ENCODE measurements around the gene FN3KRP.

FN3KRP gene

DNA sequence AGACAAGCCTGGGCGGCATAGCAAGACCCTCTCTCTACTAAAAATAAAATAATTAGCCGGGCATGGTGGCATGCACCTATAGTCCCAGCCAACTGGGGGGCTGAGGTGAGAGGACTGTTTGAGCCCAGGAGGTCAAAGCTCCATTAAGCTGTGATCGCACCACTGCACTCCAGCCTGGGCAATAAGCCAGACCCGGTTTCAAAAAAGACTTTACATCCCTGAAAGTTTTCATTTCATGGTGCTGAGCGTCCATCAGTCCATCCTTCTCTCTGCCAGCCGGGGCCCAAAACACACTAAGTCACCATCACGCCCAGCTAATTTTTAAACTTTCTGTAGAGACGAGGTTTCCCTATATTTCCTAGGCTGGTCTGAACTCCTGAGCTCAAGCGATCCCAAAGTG, 28.6 kb upstream of the FN3KRP start:
- no peak for DNase-seq

DNA sequence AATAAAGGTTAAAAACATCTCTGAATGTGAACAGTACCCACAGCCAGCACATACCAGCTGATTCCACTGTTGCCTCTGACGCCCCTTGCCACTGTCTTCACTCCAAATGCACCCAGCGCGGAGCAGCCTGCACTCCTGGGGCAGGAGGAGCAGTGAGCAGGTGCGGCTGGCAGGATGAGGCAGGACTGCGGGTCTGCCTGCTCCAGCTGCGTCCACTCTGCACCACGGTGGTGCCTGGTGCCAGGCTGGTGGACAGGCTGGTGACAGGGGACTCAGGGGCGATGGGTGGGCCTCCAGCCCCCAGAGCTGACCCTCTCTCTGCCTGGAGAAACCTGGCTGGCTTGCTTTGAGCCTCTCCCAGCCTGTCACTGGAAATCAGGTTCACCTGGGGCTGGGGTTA, 27.4 kb upstream of the FN3KRP start:
- no peak for DNase-seq

DNA sequence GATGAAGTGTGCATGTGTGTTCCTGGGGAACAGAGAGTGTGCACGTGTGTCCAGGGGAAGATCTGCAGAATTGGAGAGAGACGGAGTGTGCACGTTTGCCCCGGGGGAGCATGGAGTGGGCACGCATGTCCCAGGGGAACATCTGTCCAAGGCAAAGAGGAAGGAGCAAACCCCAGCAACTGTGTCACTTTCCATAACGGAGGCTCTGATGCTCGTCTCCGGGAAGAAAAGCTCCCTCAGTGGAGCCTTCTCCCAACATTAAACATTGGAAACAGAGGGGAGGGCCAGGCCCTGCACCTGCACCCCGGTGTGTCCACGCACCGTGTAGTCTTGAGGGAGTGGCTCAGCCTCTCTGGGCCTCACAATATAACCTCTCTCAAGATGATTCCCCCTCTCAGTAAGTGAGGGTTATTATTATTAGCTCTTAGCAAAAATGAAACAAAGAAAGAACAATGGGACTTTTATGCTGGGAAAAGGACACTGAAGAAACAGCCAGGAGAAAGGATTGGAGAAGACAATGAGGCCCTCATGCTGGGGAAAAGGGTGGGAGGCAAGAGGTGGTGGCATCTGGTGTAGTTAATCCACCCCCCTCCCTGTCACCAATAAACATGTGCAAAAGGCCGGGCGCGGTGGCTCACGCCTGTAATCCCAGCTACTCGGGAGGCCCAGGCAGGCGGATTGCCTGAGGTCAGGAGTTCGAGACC, 25.6 kb upstream of the FN3KRP start:
- DNase-seq: no peak

DNA sequence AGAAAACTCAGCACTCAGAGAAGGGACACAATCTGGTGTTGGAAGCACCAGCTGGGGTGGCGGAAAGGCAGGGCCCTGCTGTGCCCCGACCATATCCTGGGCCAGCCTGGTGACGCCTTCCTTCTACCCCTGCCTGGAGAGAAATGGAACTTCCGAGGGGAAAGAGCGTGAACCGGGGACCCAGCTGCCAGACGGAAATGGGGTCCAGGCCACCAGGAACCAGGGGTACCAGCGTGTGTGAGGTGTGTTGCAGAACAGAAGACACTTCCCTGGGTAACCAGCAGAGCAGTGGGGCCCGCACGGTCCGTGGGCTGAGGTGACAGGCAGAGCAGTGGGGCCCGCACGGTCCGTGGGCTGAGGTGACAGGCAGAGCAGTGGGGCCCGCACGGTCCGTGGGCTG, 24.8 kb upstream of the FN3KRP start:
- no peak for DNase-seq

DNA sequence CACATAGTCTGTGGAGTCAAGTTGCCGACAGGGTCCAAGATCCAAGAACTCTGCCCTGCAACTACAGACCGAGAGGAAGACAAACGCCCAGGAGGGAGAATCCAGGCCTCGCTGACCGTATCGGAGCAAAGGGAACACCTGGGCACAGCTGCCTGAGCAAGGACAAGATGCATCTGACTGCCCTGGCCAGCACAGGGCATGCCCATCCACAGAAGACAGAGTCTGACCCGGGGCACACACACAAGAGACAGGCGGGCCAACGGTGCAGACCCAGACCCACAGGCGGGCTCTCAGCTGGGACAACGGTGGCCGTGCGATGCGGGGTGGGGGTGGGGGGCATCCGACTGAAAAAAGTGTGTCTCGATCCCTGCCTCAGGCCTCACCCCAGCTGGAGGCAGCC, 24.2 kb upstream of the FN3KRP start:
- DNase-seq: no peak

DNA sequence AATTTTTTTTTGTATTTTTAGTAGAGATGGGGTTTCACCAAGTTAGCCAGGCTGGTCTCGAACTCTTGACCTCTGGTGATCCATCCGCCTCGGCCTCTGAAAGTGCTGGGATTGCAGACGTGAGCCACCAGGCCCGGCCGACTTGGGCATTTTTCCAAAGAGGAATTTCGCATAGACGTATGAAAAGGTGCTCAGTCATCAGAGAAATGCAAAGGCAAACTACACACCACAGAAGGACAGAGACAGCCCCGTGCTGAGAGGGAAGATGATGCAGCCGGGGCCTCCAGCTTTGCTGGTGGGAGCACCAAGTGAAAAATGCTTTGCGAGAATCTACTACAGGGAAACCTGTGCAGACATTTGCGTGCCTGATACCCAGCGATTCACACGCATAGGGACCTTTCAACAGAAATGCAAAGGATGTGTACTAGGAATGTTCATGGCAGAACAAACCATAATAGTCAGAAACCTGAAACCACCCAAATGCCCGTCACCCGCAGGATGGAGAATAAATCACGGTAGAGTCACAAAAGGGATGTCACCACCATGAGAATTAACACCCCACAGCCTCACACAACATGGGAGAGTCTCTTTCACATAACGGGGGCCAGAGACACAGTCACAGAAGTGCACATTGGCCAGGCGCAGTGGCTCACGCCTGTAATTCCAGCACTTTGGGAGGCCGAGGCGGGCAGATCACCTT, 23.2 kb upstream of the FN3KRP start:
- DNase-seq: no peak

DNA sequence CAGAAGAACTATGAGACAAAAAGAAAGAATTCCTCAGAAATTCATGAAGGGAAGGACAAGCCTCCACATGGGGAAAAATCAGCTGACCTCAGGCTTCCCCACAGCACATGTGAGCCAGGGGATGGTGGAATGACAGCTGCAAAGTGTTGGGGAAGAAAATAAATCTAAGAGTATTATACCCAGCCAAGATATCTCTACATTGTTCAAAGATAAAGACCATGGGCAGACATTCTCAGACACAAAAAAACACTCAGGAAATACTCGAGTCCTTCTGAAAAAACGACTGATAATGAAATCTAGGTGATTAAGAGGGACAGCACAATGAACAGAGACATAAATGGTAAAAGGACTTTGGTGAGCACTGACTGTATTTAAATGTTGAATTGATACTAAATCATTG, 21.9 kb upstream of the FN3KRP start:
- no peak for DNase-seq

DNA sequence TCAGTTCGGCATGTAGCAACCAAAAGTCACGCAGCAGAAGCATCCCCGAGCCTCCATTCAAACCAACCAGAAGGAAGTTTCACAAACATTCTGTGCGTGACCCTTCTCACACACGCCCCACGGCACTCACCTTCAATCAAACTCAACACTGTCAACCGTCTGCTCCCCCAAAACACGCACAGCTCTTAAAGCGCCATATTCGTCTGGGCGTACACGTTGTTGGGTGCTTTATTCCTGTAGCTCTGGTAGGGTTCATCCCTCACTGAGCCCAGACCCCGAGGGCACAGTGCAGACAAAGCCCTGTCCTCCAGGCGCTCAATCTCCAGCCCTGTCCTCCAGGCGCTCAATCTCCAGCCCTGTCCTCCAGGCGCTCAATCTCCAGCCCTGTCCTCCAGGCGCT, 20.2 kb upstream of the FN3KRP start:
- DNase-seq: no peak

DNA sequence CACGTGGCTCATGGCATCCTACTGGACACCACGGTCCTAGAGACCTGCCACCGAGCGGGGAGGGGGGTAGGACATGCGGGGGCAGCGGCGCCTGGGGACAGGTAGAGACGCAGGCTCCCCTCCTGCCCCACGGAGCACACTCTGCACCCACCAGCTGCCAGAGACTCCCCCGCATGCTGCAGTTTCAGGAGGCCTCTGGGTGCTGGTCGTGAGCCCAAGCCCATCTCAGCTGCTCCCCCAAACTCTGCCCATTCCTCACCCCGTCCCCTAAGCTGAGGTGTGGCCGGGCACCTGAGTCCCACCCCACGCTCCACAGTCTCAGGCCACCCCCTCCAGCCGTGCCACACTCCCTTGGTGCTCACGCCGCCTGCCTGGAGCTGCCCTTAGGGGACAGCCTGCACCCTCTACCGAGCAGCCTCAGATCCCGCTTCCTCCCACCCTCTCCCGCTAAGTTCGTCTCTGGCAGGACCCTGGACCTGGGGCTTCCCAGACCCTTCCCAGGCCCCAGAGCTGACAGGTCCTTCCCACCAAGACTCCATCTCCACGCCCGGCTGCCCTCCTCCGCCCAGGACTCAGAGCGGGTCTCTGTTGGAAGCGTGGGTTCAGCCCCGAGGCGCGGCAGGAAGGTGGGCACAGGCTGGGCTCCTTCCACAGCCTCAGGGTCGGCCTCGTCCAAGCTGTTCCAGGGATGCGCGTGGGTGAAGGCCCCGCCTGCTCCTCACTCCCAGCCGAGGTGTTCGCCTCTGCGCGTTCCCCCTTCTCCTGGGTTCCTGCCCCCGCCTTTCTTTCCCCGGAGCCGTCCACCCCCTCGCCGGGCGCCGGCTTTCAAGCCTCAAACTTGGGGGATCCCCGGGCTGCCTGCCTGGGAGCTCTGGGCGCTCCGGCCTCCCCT, 19.3 kb upstream of the FN3KRP start:
- no peak for DNase-seq

DNA sequence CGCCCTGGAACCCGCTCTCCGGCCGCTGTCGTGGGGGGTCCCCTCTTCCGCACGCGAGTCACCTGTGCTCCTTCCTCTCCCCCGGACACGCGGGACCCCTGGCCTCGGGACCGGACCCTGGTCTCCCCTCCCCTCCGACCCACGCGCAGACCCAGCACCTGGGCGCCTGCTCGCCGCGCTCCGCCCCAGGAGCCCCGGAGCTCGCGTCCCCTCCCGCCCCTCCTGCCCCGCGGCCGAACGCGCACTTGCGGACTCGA, 18.8 kb upstream of the FN3KRP start:
- no peak for DNase-seq

DNA sequence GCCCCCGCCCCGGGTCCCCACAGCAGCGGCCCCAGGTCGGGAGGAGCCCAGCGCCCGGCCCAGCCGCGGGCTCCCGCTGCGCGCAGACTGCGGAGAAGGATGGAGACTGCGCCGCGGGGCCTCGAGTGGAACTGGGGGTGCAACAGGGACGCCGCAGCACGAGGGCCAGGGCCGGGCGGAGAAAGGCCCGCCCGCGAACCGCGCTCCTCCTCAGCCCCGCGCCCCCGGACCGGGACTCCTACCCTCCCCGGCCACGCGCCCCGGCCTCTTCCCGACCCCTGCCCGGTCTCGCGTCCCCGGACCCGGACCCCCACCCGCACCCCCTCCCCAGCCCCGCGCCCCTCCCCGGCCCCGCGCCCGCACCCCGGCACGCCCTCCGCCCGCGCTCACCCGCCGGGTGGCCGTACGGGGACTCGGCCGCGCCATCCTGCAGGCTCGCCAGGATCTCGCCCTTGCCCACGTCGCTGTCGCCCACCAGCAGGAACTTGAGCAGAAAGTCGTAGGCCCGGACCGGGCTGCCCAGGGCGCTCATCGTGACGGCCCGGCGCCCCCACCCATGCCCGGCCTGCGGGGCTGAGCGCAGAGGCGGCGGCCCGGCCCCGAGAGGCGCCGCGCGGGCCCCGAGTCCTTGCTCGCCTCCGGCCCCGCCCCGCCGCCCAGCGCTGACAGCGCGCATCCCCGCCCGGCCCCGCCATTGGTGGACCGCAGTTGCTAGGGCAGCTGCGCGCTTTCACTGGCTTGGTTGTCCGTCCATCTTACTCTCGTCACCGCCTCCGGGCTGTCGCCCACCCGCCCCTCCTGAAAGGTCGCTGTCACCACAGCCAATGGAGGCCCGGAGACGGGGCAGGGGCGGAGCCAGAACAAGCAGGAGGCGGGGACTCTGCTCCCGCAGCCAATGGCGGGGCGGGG, 18.2 kb upstream of the FN3KRP start, which contains the start of gene RAB40B:
Gene RAB40B, minus strand, starts transcription at position 634 of the 909 bp plus-strand sequence. Its CDS starts 102 bp downstream, at position 532.
- peak; percentile 98 for DNase-seq

DNA sequence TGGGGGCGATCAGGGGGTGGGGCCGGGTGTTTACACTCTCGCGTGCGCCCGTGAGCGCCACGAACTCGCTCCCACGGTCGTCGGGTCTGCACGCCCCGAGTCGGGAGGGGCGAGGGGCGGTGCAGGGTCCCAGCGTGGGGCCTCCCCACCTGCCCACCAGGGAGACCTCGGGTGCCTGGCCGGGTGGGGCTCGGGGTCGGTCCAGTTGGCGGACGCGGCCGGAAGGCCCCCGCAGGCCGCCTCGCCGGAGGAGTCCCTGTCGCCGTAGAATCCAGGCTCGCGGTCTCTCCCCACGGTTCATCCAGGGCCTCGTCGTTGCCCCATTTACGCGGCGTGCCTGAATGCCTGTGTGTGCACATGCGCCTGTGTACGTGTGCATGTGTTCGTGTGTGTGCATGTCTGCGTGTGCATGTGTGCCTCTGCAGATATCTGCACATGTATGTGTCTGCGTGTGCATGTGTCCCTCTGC, 17.5 kb upstream of the FN3KRP start:
- DNase-seq: no peak

DNA sequence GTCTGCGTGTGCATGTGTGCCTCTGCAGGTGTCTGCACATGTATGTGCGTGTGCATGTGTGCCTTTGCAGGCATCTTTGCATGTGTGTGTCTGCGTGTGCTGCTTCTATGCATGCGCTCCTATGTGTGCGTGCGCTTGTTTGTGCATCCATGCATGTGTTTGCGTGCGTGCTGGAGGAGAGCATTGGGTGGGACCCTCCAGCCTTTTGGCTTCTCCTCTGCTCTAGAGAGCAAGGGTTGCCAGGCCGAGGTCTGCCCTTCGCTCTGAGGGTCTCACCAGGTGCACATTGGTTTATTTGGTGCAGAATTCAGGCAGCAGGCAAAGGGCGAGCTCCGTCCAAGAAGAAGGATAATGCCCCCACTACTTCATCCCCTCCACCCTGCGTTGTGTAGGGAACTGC, 17.0 kb upstream of the FN3KRP start:
- DNase-seq: no peak

DNA sequence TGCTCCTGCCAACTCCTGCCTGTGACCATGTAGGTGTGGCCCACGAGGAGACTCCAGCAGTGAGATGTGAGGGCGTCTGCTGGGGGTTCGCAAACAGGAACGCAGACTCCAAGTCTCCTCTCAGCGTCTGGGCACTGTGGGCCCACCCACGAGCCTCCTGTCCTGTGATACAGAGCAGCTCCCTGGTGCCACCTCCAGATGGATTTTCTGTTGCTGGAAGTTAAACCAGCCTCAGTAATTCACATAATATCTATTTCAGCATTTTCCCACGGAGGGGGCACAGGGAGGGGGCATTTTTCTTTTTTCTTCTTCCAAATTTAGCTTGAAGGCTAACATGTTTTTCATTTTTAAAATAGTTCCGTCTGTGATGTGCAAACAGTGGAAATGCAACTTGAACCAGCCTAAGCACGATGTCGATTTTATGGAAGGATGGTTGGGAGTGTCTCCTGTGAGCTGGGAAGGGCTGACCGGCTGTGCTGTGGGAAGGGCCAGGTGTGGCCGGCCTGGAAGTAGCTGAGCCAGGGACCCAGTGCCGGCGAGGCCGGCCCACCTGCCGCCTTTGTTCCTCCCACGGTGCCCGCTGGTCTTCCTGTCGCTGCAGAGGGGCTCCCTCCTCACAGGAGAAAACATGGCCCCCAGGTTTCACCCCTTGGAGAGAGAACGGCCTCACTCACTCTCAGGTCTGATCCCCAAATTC, 14.1 kb upstream of the FN3KRP start:
- DNase-seq: no peak

DNA sequence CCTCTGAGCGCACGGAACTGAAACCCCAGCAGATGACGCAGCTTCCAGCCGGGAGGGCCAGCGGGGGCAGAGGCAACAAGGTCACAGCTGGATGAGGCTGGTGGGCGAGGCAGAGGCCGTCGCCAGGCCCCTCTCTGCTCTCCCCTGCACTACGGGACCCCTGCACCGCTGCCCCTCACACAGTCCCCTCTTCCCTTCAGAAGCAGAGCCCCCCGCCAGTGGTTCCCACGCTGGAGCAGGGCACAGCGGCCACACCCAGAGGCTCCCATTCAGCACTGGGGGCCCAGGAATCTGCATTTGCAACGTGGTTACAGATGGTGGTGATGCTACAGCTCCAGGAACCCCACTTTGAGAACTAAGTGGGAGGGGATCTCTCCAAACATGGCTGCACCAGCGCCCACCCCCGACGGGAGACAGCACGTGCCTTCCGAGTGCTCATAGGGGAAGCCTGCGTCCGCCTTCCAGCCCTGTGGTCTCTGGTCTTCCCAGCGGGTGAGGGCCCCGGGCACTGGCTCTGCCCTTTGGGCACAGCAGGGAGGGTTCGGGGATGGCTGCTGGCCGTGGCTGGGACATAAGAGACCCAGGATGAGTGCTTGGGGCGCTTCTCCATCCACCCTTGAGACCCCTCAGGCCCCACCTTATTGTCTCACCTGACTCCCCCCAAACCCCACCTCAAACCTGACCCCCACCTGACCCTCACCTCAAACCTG, 13.3 kb upstream of the FN3KRP start:
- DNase-seq: no peak

DNA sequence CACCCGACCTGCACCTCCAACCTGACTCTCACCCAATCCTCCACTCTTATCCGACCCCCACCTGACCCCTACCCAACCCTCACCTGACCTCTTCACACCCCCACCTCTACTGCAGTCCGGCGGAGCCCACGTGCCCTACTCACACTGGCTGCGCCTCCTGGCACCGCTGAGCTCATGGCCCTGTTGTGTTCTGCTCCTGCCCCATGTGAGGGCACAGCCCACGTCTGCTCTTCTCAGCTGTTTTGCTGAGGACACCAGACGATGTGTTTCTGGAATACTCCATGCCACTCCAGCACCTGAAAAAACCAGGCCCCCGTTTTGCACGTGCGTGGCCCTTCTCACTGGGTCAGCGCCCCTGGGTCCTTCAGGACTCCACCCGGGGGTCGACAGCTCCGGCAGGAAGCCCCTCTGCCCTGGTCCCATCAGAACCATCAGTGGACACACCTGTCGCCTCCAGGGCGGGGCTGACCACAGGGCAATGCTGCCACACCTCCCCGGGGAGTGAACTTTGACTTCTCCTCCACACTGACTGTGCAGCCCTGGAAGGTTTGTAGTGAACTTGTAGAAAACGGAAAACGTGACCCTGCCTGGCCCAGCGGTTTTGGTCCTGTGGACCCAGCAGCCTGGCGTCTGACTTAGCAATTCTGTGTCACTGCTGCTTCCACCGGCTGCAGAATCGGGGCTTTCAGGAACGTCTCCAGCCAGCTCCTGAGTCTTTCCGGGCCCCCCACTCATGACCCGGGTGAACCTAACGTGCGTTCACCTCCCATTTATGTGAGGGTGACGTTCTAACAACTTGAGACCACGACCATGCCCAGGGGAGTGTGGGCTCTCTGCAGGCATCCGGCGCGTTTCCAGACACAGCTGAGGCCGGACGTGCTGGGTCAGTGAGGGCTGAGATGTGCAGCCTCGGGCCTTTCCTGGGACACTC, 12.3 kb upstream of the FN3KRP start:
- no peak for DNase-seq

DNA sequence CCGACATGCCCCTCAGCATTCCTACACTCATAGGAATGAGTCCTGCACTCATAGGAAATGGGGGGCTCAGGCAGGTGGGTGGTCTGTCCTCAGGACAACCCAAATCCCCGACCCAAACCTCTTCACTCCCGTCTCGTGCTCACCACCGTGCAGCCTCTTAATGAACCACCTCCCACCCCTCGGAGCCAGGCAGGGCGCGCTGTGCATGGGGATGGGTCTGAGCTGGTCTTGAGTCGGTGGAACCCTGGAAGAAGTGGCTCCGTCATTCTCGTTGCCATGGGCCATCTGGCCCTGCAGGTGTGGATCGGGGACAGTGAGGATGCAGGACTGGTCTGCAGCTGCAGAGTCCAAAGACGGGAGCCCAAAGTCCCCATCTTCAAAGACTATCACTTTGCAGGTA, 11.6 kb upstream of the FN3KRP start:
- no peak for DNase-seq

DNA sequence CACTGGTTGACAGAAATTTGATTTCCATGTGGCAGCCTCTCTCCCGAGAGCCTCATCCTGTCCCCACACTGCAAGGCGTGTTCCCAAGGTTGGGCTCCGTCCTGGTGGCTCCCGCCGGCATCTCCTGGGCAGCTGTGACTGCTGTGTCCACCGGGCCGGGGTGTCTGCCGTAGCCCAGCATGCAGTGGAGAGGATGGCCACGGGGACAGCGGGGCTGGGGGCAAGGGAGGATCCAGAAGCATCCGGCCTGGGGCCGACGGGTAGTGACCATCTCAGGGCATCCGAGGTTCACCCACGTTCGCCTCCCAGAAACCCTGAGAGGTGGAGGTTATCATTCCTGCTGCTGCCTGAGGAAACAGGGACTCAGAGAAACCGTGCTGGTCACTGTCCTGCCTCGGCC, 10.8 kb upstream of the FN3KRP start:
- DNase-seq: no peak

DNA sequence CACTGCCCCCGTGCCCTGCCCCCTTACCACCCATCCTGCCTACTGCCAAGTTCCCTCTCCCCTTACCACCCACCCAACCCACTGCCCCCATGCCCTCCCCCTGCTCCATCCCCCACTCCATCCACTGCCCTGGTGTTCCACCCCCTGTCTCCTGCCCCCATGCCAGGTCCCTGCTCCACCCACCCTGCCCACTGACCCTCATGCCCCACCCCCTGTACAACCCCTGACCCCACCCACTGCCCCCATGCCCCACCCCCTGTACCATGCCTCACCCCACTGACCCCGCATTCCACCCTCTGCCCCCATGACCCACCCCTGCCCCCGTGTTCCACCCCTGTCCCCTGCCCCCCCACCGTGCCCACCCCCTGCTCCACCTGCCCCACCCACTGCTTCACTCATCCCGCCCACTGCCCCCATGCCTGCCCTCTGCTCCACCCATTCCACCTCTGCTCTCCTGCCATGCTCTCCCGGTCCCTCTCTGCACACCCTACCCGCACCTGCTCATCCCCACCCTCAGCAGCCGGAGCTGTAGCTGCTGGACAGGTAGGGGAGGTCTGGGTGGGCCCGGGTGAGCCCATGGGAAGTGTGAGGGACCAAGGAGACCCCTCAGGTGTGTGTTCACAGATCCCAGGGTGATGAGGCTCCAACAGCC, 7.4 kb upstream of the FN3KRP start:
- DNase-seq: no peak

Data from NCI-H1694 (cell line).